Measurements from ENCODE around the gene PPP1R26. TPM values are rescaled to one million over a fixed set of nuclear protein-coding genes. Genes with fewer than 3 reads are reported as not detected.
"Not testable (repeated sequence)": the region's sequence is repeated elsewhere in the genome, so short reads cannot be mapped to it uniquely, and the experiment has no call there.

Gene PPP1R26
- total RNA-seq, 2 donors from 2014 or later: 18.9 to 19.7 TPM

GRCh38 chr9:135442075-135442474, 37.5 kb upstream of the PPP1R26 start:
- Histone ChIP-seq H3K4me1 (no peaks in the 10 kb centered on the region), H3K27me3 (no peaks in the 10 kb centered on the region), H3K9me3 (no peaks in the 10 kb centered on the region), H3K27ac (no peak overlapping the region), H3K9ac (ENCODE audit: low read depth in 2 of 2, low read length in 2 of 2) (no peak overlapping the region), H3K4me3 (no peak overlapping the region), H3K36me3 (no peaks in the 10 kb centered on the region)
- intact Hi-C loops (cut with DNase I): no loop called here
- DNase-seq: no peak
- no peak for TF ChIP-seq CTCF (IDR thresholded peaks at IDR 0.05)

- Histone ChIP-seq H3K27me3 (no peaks in the 10 kb centered on the region), H3K36me3 (no peaks in the 10 kb centered on the region), H3K9ac (ENCODE audit: low read depth in 2 of 2, low read length in 2 of 2) (no peak overlapping the region), H3K4me1 (no peaks in the 10 kb centered on the region), H3K27ac (no peak overlapping the region), H3K9me3 (no peaks in the 10 kb centered on the region), H3K4me3 (no peak overlapping the region)
- intact Hi-C loops (cut with DNase I): no loop called here
- TF ChIP-seq CTCF (IDR thresholded peaks at IDR 0.05): no peak
- DNase-seq: no peak
Observed at GRCh38 chr9:135443797-135444425, 35.7 kb upstream of the PPP1R26 start.

GRCh38 chr9:135447126-135447525, 32.5 kb upstream of the PPP1R26 start:
- TF ChIP-seq CTCF (IDR thresholded peaks at IDR 0.05): no peak
- Histone ChIP-seq H3K27ac (no peak overlapping the region), H3K9me3 (no peaks in the 10 kb centered on the region), H3K9ac (ENCODE audit: low read depth in 2 of 2, low read length in 2 of 2) (no peak overlapping the region), H3K4me3 (no peak overlapping the region), H3K36me3 (no peaks in the 10 kb centered on the region), H3K4me1 (no peaks in the 10 kb centered on the region), H3K27me3 (no peaks in the 10 kb centered on the region)
- intact Hi-C loops (cut with DNase I): no loop called here
- no peak for DNase-seq

GRCh38 chr9:135448663-135449100, 30.9 kb upstream of the PPP1R26 start:
- no peaks in the 10 kb centered on the region for H3K27me3 ChIP-seq
- intact Hi-C loops (cut with DNase I): no loop called here
- no peak overlapping the region for H3K9ac ChIP-seq (ENCODE audit: low read depth in 2 of 2, low read length in 2 of 2)

GRCh38 chr9:135449532-135449931, 30.1 kb upstream of the PPP1R26 start:
- H3K4me3 ChIP-seq; H3K27ac ChIP-seq; H3K4me1 ChIP-seq; H3K9me3 ChIP-seq; H3K27me3 ChIP-seq; intact Hi-C loops (cut with DNase I); H3K36me3 ChIP-seq; DNase-seq; H3K9ac ChIP-seq (ENCODE audit: low read depth in 2 of 2, low read length in 2 of 2): not testable (repeated sequence)

More at GRCh38 chr9:135448663-135449100, 30.9 kb upstream of the PPP1R26 start:
- no peak for TF ChIP-seq CTCF (IDR thresholded peaks at IDR 0.05)
- no peak overlapping the region for H3K4me3 ChIP-seq
- no peak for DNase-seq
- H3K36me3 ChIP-seq: no peaks in the 10 kb centered on the region
- H3K27ac ChIP-seq: no peak overlapping the region
- H3K9me3 ChIP-seq: no peaks in the 10 kb centered on the region
- no peaks in the 10 kb centered on the region for H3K4me1 ChIP-seq

GRCh38 chr9:135450956-135451355, 28.6 kb upstream of the PPP1R26 start:
- Histone ChIP-seq H3K27ac (no peak overlapping the region), H3K36me3 (no peaks in the 10 kb centered on the region), H3K9ac (ENCODE audit: low read depth in 2 of 2, low read length in 2 of 2) (no peak overlapping the region), H3K27me3 (no peaks in the 10 kb centered on the region), H3K4me3 (no peak overlapping the region), H3K9me3 (no peaks in the 10 kb centered on the region), H3K4me1 (no peaks in the 10 kb centered on the region)
- DNase-seq: no peak
- TF ChIP-seq CTCF (IDR thresholded peaks at IDR 0.05): no peak
- intact Hi-C loops (cut with DNase I): no loop called here

GRCh38 chr9:135451909-135452308, 27.7 kb upstream of the PPP1R26 start:
- intact Hi-C loops (cut with DNase I); H3K27me3 ChIP-seq; H3K36me3 ChIP-seq; H3K9ac ChIP-seq (ENCODE audit: low read depth in 2 of 2, low read length in 2 of 2); H3K27ac ChIP-seq; DNase-seq; H3K4me3 ChIP-seq; H3K4me1 ChIP-seq; H3K9me3 ChIP-seq: not testable (repeated sequence)
